22Rv1 (cell line): Measurements from ENCODE around the gene ENPP3.

ENCODE experiments used
- CTCF ChIP-seq: fragments of 450-650 bp; IDR thresholded peaks from 2 replicates; pipeline ENCODE4 v1.5.1; 2017; ENCODE audit warnings: mild to moderate bottlenecking
- ZFX ChIP-seq: fragments of 450-650 bp; IDR thresholded peaks from 2 replicates; pipeline ENCODE4 v1.6.1; 2017; ENCODE audit warnings: antibody characterized with exemption, borderline replicate concordance

- TF ChIP-seq CTCF (no peak), ZFX (no peak)
Observed at GRCh38 chr6:131688286-131688685, 51.2 kb downstream of the ENPP3 start.
